Loucy (cell line): ENCODE results near the gene BBC3.

Source experiments
- H2AFZ ChIP-seq: fragments of 200-600 bp; sonication (generic); 2 replicates; pipeline ENCODE4 v1.6.0; 2016; ENCODE audit warnings: antibody characterized with exemption, mild to moderate bottlenecking, low read length, moderate library complexity
- H3F3A ChIP-seq: fragments of 200-600 bp; 2 replicates; pipeline ENCODE4 v1.6.0; 2016; ENCODE audit warnings: antibody characterized with exemption, low read depth, mild to moderate bottlenecking
- H3K27me3 ChIP-seq: fragments of 200-600 bp; sonication (generic); 2 replicates; pipeline ENCODE4 v1.6.1; 2014; ENCODE audit warnings: low read length, mild to moderate bottlenecking; ENCODE audit not compliant: insufficient read depth, poor library complexity, severe bottlenecking
- H3K36me3 ChIP-seq: fragments of 200-600 bp; sonication (generic); 2 replicates; pipeline ENCODE4 v1.6.1; 2016; ENCODE audit warnings: low read length; ENCODE audit not compliant: insufficient read depth
- H3K4me1 ChIP-seq: fragments of 200-600 bp; sonication (generic); 2 replicates; pipeline ENCODE4 v1.5.1; 2014; ENCODE audit warnings: low read length, mild to moderate bottlenecking; ENCODE audit not compliant: insufficient read depth, poor library complexity, severe bottlenecking
- H3K4me2 ChIP-seq: fragments of 200-600 bp; sonication (generic); 2 replicates; pipeline ENCODE4 v1.6.0; 2014; ENCODE audit warnings: antibody characterized with exemption, low read length, low read depth, mild to moderate bottlenecking; ENCODE audit not compliant: poor library complexity, severe bottlenecking
- H3K4me3 ChIP-seq: fragments of 200-600 bp; sonication (generic); 2 replicates; pipeline ENCODE4 v1.5.1; 2014; ENCODE audit warnings: low read length, mild to moderate bottlenecking, mixed read lengths; ENCODE audit not compliant: poor library complexity, severe bottlenecking
- H3K79me2 ChIP-seq: fragments of 200-600 bp; sonication (generic); 2 replicates; pipeline ENCODE4 v1.6.1; 2014; ENCODE audit warnings: low read length; ENCODE audit not compliant: insufficient read depth
- H3K9ac ChIP-seq: fragments of 200-600 bp; sonication (generic); 2 replicates; pipeline ENCODE4 v1.6.0; 2014; ENCODE audit warnings: mild to moderate bottlenecking, low read depth, low read length, moderate library complexity; ENCODE audit not compliant: poor library complexity, severe bottlenecking
- H3K9me2 ChIP-seq: fragments of 200-600 bp; sonication (generic); replicated peaks from 2 replicates; pipeline ENCODE4 v1.6.1; 2016; ENCODE audit warnings: low read depth, low read length, mixed read lengths
- H3K9me3 ChIP-seq: fragments of 200-600 bp; sonication (generic); 2 replicates; pipeline ENCODE4 v1.6.1; 2014; ENCODE audit warnings: mild to moderate bottlenecking, antibody characterized with exemption, low read length, low read depth; ENCODE audit not compliant: insufficient read depth
- H4K20me1 ChIP-seq: fragments of 200-600 bp; sonication (generic); 2 replicates; pipeline ENCODE4 v1.6.0; 2014; ENCODE audit warnings: antibody characterized with exemption, low read length, mild to moderate bottlenecking; ENCODE audit not compliant: insufficient read depth, poor library complexity, severe bottlenecking
- CTCF ChIP-seq: fragments of 200-600 bp; sonication (generic); conservative IDR thresholded peaks from 2 replicates; pipeline ENCODE4 v1.5.1; 2014; ENCODE audit warnings: mild to moderate bottlenecking, antibody characterized with exemption, low read length
- EZH2phosphoT487 ChIP-seq: fragments of 200-600 bp; IDR thresholded peaks from 2 replicates; pipeline ENCODE4 v1.6.1; 2018; ENCODE audit warnings: antibody characterized with exemption, mild to moderate bottlenecking, moderate library complexity, borderline replicate concordance

The BBC3 gene

DNA sequence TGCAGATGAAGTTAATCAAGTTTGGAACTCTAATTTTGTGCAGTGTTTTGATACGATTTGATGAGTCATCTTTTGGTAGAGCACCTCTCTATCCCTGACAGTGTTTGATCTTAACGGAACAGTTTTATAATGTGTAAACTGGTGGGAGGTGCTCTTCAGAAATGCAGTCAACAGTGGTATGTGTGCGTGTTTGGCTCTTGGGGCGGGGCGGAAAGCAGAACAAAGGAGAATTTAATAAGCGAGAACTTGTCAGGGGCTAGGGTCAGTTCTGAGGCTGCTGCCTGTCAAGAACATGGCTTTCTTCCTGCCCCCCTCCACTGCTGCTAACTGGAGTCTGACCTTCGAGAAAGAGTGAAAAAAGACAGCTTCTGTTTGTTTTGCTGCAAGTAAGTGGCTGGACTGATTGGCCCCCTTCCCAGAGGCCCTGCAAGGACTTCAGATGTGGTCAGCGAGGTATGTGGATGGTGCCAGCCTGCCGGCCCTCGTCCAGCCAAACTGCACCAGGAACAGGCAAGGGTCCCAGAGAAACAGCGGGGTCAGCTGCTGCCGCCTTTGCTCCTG lies 40.8 kb downstream of the BBC3 start:
- H3F3A ChIP-seq = no peaks in the 10 kb centered on the region
- no peaks in the 10 kb centered on the region for H3K9me2 ChIP-seq
- H3K4me1 ChIP-seq = no peaks in the 10 kb centered on the region
- peaks cover 67% of the 10 kb centered on the region; the same call in 1 of the 2 replicates for H3K36me3 ChIP-seq
- no peak overlapping the region for H3K4me3 ChIP-seq
- TF ChIP-seq EZH2phosphoT487 (no peak), CTCF (no peak)
- no peak overlapping the region for H3K9ac ChIP-seq
- H4K20me1 ChIP-seq = peaks cover 44% of the 10 kb centered on the region
- H3K9me3 ChIP-seq = no peaks in the 10 kb centered on the region
- peaks cover 44% of the 10 kb centered on the region; the same call in 1 of the 2 replicates for H3K79me2 ChIP-seq
- no peaks in the 10 kb centered on the region for H3K27me3 ChIP-seq
- no peak overlapping the region for H3K4me2 ChIP-seq
- no peak overlapping the region for H2AFZ ChIP-seq

- Histone ChIP-seq H3K4me1 (no peaks in the 10 kb centered on the region), H3K36me3 (peaks cover 75% of the 10 kb centered on the region; the same call in 1 of the 2 replicates), H3K4me2 (no peak overlapping the region)
These were observed 42.4 kb downstream of the BBC3 start for GRCh38 chr19:47188507-47189033.

GRCh38 chr19:47187797-47188196 lies 43.2 kb downstream of the BBC3 start:
- Histone ChIP-seq H3K4me3 (no peak overlapping the region), H3K9me2 (no peaks in the 10 kb centered on the region), H3K4me1 (no peaks in the 10 kb centered on the region), H2AFZ (no peak overlapping the region), H3K27me3 (no peaks in the 10 kb centered on the region), H3K4me2 (no peak overlapping the region), H3K79me2 (peaks cover 55% of the 10 kb centered on the region; the same call in 1 of the 2 replicates), H3K9me3 (no peaks in the 10 kb centered on the region), H3K9ac (no peak overlapping the region), H3F3A (no peaks in the 10 kb centered on the region), H4K20me1 (peaks cover 40% of the 10 kb centered on the region), H3K36me3 (peaks cover 81% of the 10 kb centered on the region; the same call in 1 of the 2 replicates)
- TF ChIP-seq EZH2phosphoT487 = no peak
- no peak for TF ChIP-seq CTCF

More at GRCh38 chr19:47188507-47189033, 42.4 kb downstream of the BBC3 start:
- Histone ChIP-seq H3K79me2 (peaks cover 58% of the 10 kb centered on the region; the same call in 1 of the 2 replicates), H2AFZ (no peak overlapping the region), H4K20me1 (peaks cover 41% of the 10 kb centered on the region), H3K27me3 (no peaks in the 10 kb centered on the region), H3K9me3 (no peaks in the 10 kb centered on the region), H3K9me2 (no peaks in the 10 kb centered on the region), H3K9ac (no peak overlapping the region), H3K4me3 (no peak overlapping the region), H3F3A (no peaks in the 10 kb centered on the region)
- TF ChIP-seq EZH2phosphoT487 (no peak), CTCF (no peak)
